Epithelial cell of proximal tubule (primary cell): ENCODE data around the gene CEP20. TPM values are rescaled to one million over a fixed set of nuclear protein-coding genes. Genes with fewer than 3 reads are reported as not detected.
"Not testable (repeated sequence)": the region's sequence is repeated elsewhere in the genome, so short reads cannot be mapped to it uniquely, and the experiment has no call there.

ENCODE experiments used
- DNase-seq: peaks from one replicate; pipeline ENCODE4 v3.0.0-alpha.2; 2011; ENCODE audit warnings: low read depth
- H3K4me3 ChIP-seq: 2 replicates; pipeline ENCODE4 v1.5.1; 2011; ENCODE audit warnings: low read depth, mild to moderate bottlenecking, low read length
- CTCF ChIP-seq: conservative IDR thresholded peaks from 2 replicates; pipeline ENCODE4 v1.5.1; 2012; ENCODE audit warnings: low read depth, mild to moderate bottlenecking, low read length
- total RNA-seq: library from RNA; depleted of rRNA; stranded (reverse); fragments of >200 nt; gene quantifications from 2 replicates; pipeline ENCODE4 v1.2.3, GENCODE V29; 2015

Gene CEP20
- total RNA-seq, 1 donor from 2014 or later, result 39.1 TPM

DNA sequence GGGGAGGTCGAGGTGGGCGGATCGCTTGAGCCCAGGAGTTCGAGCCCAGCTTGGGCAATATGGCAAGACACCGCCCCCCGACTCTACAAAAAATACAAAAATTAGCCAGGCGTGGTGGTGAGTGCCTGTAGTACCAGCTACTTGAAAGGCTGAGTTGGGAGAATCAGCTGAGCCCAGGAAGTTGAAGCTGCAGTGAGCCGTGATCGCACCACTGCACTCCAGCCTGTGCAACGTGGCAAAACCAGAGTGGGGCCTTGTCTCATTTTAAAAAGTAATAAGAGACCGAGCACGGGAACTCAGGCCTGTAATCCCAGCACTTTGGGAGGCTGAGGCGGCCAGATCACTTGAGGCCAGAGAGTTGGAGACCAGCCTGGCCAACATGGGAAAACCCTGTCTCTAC, 36.6 kb upstream of the CEP20 start:
- no peak overlapping the region for H3K4me3 ChIP-seq
- no peak for TF ChIP-seq CTCF
- DNase-seq, result no peak

DNA sequence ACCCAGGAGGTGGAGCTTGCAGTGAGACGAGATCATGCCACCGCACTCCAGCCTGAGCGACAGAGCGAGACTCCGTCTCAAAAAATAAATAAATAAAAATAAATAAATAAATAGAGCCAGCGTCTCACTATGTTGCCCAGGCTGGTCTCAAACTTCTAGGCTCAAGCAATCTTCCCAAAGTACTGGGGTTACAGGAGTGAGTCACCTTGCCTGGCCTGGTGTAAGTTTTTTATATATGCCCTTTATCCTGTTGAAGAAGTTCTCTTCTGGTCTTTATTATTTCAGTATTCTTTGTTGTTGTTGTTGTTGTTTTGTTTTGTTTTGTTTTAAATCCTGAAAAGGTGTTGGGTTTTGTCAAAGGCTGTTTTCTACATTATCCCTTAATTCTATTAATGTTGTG, 30.9 kb upstream of the CEP20 start:
- DNase-seq, result no peak
- no peak overlapping the region for H3K4me3 ChIP-seq
- TF ChIP-seq CTCF, result no peak

DNA sequence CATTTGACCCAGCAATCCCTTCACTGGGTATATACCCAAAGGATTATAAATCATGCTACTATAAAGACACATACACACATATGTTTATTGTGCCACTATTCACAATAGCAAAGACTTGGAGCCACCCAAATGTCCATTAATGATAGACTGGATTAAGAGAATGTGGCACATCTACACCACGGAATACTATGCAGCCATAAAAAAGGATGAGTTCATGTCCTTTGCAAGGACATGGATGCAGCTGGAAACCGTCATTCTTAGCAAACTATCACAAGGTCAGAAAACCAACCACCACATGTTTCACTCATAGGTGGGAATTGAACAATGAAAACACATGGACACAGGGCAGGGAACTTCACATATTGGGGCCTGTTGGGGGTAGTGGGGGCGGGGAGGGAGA, 29.9 kb upstream of the CEP20 start:
- DNase-seq, H3K4me3 ChIP-seq: not testable (repeated sequence)

GRCh38 chr16:15916323-15916722, 27.9 kb upstream of the CEP20 start:
- TF ChIP-seq CTCF, result no peak
- H3K4me3 ChIP-seq, result no peak overlapping the region
- no peak for DNase-seq

GRCh38 chr16:15915555-15916081, 27.2 kb upstream of the CEP20 start:
- DNase-seq, result no peak
- H3K4me3 ChIP-seq, result no peak overlapping the region
- TF ChIP-seq CTCF, result no peak

DNA sequence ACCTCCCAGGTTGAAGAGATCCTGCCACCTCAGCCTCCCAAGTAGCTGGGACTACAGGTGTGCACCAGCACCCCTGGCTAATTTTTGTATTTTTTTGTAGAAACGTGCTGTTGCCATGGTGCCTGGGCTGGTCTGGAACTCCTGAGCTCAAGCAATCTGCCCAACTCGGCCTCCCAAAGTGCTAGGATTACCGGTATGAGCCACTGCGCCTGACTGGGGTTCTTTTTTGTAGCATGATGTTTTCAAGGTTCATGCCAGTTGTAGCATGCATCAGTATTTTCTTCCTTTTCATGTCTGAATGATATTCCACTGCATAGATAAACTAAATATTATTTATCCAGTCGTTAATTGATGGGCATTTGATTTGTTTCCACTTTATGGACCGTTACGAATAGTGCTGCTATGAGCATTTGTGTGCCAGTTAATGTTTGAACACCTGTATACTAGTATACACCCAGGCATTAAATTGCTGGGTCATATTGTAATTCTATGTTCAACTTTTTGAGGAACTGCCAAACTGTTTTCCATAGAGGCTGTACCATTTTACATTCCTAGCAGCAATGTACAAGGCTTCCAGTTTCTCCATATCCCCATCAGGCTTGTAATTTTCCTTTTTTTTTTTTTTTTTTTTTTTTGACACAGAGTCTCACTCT, 24.8 kb upstream of the CEP20 start:
- no peak for TF ChIP-seq CTCF

DNA sequence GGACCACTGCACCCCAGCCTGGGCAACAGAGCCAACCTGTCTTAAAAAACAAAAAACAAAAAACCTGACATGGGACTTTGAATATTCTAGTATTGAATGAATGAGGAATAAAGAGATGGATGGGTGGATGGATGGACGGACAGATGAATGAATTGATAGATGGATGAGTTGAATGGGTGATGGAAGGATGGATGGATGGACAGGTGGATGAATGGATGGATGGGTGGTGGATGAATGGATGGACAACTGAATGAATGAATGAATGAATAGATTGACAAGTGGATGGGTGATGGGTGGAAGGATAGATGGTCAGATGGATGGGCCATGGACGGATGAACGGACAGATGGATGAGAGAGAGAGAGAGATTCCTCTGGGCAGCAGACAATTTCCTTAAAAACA, 22.8 kb upstream of the CEP20 start:
- DNase-seq, result no peak
- no peak for TF ChIP-seq CTCF
- H3K4me3 ChIP-seq, result no peak overlapping the region

More for the DNA sequence above, 24.8 kb upstream of the CEP20 start:
- no peak for DNase-seq
- H3K4me3 ChIP-seq, result no peak overlapping the region
